Left ventricle myocardium inferior (tissue), 1 donor: ENCODE data around the gene PTS. TPM values are rescaled to one million over a fixed set of nuclear protein-coding genes. Genes with fewer than 3 reads are reported as not detected.

Source experiments
- DNase-seq: peaks from one replicate; pipeline ENCODE4 v3.0.0-alpha.2; 2020
- H3K27ac ChIP-seq: fragments of 200-600 bp; replicated peaks from 2 replicates; pipeline ENCODE4 v1.8.0; 2021
- H3K27me3 ChIP-seq: fragments of 200-600 bp; 2 replicates; pipeline ENCODE4 v1.8.0; 2021; ENCODE audit warnings: low read depth
- H3K36me3 ChIP-seq: fragments of 200-600 bp; 2 replicates; pipeline ENCODE4 v1.8.0; 2021
- H3K4me1 ChIP-seq: fragments of 200-600 bp; 2 replicates; pipeline ENCODE4 v1.8.0; 2021
- H3K4me3 ChIP-seq: fragments of 200-600 bp; 2 replicates; pipeline ENCODE4 v1.8.0; 2021; ENCODE audit warnings: mild to moderate bottlenecking, moderate library complexity
- H3K9me3 ChIP-seq: fragments of 200-600 bp; replicated peaks from 2 replicates; pipeline ENCODE4 v1.8.0; 2021
- CTCF ChIP-seq: fragments of 200-600 bp; IDR thresholded peaks from 2 replicates; pipeline ENCODE4 v1.8.0; 2021; ENCODE audit warnings: antibody characterized with exemption, mild to moderate bottlenecking, borderline replicate concordance
- intact Hi-C: fragments of 100-400 bp; cut with micrococcal nuclease; formaldehyde crosslinking; loops from one replicate; pipeline ENCODE4 v1.11.0; 2022
- total RNA-seq: library from RNA; stranded (reverse); fragmentation: NEBNext Ultra II Directional; extraction: Animal tissue kit (Norgen Biotek cat#: 25700); gene quantifications from one replicate; pipeline ENCODE4 v1.2.1, GENCODE V29; 2021
- donor health status: DM: no; HTN: yes; CAD: no; lungs with severe emphysema.

Gene PTS
- total RNA-seq, 1 donor from 2014 or later, result 27.0 TPM

GRCh38 chr11:112278803-112279202 is 52.6 kb downstream of the PTS start:
- intact Hi-C loops, result no loop called here
- Histone ChIP-seq H3K9me3 (no peaks in the 10 kb centered on the region), H3K27me3 (no peaks in the 10 kb centered on the region), H3K27ac (no peak overlapping the region), H3K4me1 (peaks cover 9% of the 10 kb centered on the region), H3K36me3 (no peaks in the 10 kb centered on the region), H3K4me3 (no peak overlapping the region)
- no peak for DNase-seq
- no peak for TF ChIP-seq CTCF

GRCh38 chr11:112279901-112280267 is 53.7 kb downstream of the PTS start:
- H3K27me3 ChIP-seq, result no peaks in the 10 kb centered on the region
- peak; percentile 83 for TF ChIP-seq CTCF
- intact Hi-C loops, result loop anchor here (2.0 kb wide), 1 partner anchor 61 kb away; no protein-coding TSS in a partner anchor
- no peaks in the 10 kb centered on the region for H3K9me3 ChIP-seq
- DNase-seq, result peak; percentile 70
- peak overlapping the region; percentile 71 for H3K4me3 ChIP-seq
- peaks cover 9% of the 10 kb centered on the region for H3K4me1 ChIP-seq
- H3K36me3 ChIP-seq, result no peaks in the 10 kb centered on the region
- H3K27ac ChIP-seq, result peak overlapping the region; percentile 62

- intact Hi-C loops, result loop anchor here (2.0 kb wide), 1 partner anchor 62 kb away; no protein-coding TSS in a partner anchor
- H3K4me1 ChIP-seq, result peaks cover 9% of the 10 kb centered on the region
- H3K9me3 ChIP-seq, result no peaks in the 10 kb centered on the region
- peak overlapping the region; percentile 62 for H3K27ac ChIP-seq
- TF ChIP-seq CTCF, result peak; percentile 66
- H3K4me3 ChIP-seq, result peak overlapping the region; percentile 71
- DNase-seq, result peak; percentile 25
- no peaks in the 10 kb centered on the region for H3K36me3 ChIP-seq
- H3K27me3 ChIP-seq, result no peaks in the 10 kb centered on the region
Measured at GRCh38 chr11:112280268-112281126, 54.3 kb downstream of the PTS start.

DNA sequence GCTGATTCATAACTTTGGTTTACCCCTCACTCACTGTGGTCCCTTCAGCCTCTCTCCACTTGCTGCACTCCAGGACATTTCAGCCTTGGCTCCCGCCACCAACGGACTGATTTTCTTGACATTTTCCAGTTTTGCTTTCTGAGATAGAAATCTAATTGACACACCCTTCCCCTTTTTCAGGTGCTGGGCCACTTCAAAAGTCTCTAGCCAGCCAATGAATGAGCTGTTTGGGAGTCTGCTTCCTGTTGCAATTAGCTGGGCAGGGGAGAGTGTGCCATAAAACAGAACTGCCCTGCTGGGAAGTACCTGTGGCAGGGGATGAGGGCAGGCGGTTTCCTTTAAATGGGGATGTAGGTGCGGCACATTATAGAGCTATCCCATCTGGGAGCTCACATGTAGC is 55.5 kb downstream of the PTS start:
- peaks cover 14% of the 10 kb centered on the region for H3K4me1 ChIP-seq
- intact Hi-C loops, result loop anchor here (2.0 kb wide), 1 partner anchor 63 kb away; no protein-coding TSS in a partner anchor
- no peak overlapping the region for H3K4me3 ChIP-seq
- no peak overlapping the region for H3K27ac ChIP-seq
- H3K36me3 ChIP-seq, result no peaks in the 10 kb centered on the region
- TF ChIP-seq CTCF, result no peak
- H3K27me3 ChIP-seq, result no peaks in the 10 kb centered on the region
- no peaks in the 10 kb centered on the region for H3K9me3 ChIP-seq
- no peak for DNase-seq

Other genes with a start within 250 kb of the PTS start
- gene DLAT, start 201.0 kb upstream of the PTS start, total RNA-seq, result 176 TPM
- gene PIH1D2, start 152.4 kb upstream of the PTS start, total RNA-seq, result 2.2 TPM
- gene NKAPD1, start 152.1 kb upstream of the PTS start, total RNA-seq, result 7.6 TPM
- gene TIMM8B, start 139.7 kb upstream of the PTS start, total RNA-seq, result 189 TPM
- gene SDHD, start 139.6 kb upstream of the PTS start, total RNA-seq, result 290 TPM
- 1.6 TPM for gene IL18, start 62.3 kb upstream of the PTS start, total RNA-seq
- gene TEX12, start 59.1 kb upstream of the PTS start, total RNA-seq, result 0.22 TPM
- 169 TPM for gene BCO2, start 50.9 kb upstream of the PTS start, total RNA-seq
- gene PLET1, start 34.4 kb downstream of the PTS start, total RNA-seq, result not detected